GM18519 (cell line): ENCODE measurements around the gene TSHZ2.
"Not testable (repeated sequence)": the region's sequence is repeated elsewhere in the genome, so short reads cannot be mapped to it uniquely, and the experiment has no call there.

Experiments
- ATAC-seq: cut with Tn5 transposase; IDR thresholded peaks from one replicate; pipeline ENCODE4 v1.9.1; 2021; ENCODE audit warnings: mild to moderate bottlenecking, moderate library complexity; ENCODE audit not compliant: unreplicated experiment, low FRiP score

Gene TSHZ2

DNA sequence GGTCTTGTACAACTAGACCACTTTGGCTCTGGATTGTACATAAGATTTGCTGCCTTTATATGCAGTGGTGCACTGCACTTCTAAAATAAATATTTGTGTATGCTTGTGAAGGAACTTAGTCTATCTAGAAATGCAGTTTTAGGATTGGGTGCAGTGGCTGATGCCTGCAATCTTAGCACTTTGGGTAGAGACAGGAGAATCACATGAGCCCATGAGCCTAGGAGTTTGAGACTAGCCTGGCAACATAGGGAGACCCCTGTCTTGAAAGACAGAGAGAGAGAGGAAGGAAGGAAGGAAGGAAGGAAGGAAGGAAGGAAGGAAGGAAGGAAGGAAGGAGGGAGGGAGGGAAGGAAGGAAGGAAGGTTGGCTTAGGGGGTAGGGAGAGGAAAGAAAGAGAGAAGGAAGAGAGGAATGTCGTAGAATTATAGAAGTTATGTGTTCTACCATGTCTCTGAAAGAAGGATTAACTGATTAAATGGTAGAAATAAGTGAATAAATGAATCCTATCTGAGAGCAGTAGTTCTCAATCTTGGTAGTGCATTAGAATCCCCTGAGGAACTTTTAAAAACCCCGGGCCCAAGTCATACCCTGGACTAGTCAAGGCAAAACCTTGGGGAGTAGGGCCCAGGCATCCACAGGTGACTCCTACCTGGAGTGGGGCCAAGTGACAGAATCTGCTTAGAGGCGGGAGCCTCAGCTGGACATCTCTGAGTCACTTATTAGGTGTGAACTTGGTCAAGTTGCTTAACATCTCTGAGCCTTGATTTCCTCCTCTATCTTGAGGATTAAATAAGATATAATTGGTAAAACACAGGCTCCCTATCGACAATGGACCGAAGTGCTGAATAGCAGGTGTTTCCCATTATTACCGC, 491.2 kb downstream of the TSHZ2 start:
- no peak for ATAC-seq

DNA sequence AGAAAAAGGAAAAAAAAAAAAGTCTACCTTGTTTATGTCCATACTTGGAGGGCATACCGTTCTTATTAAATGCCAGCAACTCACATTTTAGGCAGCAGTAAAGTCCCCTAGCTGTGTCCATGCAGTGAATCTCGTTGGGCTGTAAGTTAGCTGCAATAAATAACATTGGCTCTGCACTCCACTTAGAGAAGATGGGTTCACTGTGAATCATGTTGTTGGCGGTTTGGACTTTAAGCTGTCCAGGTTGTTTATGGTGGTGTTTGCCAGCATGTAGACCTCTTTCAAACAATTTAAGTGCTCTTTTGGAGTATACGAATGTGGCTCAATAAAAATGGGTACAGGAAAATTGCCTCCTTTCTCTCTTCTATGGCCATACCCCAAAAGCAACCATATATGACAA, 494.1 kb downstream of the TSHZ2 start:
- ATAC-seq, result no peak

DNA sequence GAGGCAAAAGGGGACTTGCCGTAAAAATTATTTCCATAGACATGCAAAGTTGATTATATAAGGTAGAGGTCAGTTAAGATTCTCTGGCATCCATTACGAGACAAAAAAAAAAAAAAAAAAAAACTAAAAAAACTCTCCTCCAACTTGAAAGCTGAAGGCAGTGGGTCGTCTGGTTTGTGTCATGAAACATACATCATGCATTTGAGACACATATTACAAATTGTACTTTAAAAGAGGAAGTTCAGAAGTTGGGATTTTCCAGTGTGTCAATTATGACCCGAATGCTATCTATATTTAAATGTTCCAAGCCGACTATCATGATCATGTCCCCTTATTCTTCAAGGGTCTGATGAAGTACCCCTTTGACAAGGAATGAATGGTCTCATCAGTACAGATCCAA, 496.4 kb downstream of the TSHZ2 start:
- no peak for ATAC-seq

DNA sequence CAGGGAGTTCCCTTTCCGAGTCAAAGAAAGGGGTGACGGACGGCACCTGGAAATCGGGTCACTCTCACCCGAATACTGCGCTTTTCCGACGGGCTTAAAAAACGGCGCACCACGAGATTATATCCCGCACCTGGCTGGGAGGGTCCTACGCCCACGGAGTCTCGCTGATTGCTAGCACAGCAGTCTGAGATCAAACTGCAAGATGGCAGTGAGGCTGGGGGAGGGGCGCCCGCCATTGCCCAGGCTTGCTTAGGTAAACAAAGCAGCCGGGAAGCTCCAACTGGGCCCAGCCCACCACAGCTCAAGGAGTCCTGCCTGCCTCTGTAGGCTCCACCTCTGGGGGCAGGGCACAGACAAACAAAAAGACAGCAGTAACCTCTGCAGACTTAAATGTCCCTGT, 500.7 kb downstream of the TSHZ2 start:
- not testable (repeated sequence) for ATAC-seq

DNA sequence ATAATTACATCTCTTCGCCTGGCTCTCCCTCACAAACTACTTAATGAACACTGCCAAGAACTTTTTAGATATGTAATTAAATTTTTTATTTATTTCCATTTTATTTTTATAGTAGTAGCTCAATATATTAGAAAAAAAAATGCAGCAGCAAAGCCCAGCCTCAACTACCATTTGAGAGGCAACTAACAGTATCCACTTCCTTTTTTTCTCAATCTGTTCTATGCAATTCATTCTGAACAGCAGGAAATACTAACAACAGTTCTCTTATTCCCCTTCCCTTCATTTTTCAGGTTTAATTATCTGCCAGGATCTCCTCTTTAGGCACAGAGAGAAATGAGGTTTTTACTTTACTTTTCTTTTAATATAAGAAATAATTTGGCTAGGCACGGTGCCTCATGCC, 508.8 kb downstream of the TSHZ2 start:
- ATAC-seq, result no peak

DNA sequence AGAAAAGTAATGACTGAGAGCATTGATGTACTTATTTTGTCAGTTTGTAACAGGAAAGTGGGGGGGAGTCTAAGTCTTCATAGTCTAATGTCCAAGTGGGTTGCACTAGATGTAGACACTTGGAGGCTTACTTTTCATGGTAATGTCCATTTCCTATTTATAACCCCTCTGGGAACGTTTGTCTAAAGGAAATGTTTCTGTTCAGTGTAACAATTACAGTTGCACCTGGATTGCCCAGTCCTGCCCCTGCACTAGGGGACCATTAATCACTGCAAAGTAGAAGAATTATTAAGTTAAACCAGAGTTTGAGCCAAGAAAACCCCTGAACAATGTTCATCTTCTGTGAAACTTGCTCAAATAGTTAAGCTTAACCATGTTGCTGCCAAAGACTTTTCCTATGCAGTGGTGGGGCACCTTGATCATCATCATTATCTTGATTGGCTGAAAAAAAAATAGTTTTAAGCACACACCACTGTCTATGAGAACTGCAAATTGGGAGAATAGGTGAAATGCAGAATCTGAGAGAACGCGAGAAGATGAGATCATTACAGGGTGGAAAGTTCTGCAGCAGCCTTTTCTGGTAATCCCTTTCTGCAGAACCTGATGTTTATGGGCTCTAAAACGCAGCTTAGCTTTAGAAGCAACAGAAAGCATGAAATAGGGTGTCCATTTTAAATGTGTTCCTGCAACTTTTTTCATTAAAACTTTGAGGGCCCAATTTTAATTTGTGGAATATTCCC, 515.5 kb downstream of the TSHZ2 start:
- no peak for ATAC-seq

DNA sequence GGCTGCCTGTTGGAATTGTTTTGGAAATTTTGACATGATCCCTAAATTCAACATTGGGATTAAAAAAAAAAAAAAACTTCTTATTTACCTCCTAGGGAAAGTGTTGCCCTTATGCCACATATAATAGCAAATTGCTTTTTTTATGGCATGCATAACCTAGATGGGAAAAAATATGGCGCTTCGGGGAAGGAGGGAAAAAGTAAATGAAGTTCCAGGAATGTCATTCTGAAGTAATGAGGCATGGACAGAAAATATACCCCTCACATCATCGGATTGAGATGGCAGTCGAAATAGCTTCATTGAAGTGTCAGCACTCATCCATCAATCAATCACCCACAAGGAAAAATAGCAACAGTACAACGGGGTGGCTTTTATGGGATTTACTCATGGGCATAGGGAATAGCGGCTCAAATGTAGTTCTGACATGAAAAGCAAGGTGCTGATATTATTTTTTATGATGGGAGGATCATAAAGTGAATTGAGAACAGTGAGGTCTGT, 516.7 kb downstream of the TSHZ2 start:
- no peak for ATAC-seq

DNA sequence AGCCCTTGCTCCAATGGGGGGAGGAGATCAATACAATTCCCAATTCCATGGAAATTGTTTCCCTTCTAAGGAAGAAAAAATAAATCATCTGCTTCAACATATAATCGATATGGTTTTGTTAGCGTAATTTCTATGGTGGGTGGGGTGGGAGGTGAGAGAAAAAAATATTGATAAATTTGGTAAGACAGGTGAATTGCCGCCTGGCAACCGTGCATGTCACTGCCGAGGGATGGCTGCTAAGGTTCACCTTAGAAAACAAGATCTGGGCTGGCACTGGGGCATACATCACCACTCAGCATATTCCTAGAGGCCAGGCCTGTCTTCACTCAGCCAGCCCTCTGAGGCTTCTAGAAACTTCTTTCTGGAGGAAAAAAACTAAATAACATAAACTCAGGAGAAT, 517.4 kb downstream of the TSHZ2 start:
- no peak for ATAC-seq

DNA sequence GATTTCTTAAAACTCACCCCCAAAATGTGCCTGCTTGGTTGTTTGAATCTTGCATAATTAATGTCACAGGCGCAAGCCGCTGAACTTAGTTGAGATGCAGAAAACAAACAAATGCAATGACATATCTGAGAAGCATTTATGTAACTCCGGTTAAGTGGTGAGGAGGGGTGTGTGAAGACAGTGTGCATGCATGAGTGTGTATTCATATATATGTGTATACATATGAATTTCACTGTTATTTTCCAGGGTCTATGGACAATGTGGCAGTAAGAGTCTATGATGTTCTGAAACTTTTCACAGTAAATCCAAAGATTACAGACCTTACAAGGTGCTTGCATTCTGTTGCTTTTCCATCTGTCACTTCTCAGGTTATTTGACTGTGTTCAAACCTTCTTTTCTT, 518.5 kb downstream of the TSHZ2 start:
- no peak for ATAC-seq

DNA sequence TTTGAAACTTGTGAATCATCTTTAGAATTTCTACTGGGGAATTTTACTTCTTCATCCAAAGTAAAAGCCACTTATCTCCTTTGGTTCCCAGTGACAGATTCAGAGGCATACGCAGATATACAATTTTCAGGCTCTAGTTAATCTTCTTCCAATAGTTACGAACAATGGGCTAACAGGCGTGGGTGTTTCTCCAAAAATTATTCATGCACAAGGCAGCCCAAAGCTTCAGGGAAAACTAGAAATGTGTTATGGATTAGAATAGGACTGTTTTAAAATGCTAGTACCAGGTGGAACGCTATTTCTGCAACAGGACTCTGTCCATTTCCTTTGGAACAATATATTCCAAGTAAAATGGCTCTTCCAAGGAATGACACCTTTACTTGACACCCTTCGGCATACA, 519.3 kb downstream of the TSHZ2 start:
- ATAC-seq, result no peak

DNA sequence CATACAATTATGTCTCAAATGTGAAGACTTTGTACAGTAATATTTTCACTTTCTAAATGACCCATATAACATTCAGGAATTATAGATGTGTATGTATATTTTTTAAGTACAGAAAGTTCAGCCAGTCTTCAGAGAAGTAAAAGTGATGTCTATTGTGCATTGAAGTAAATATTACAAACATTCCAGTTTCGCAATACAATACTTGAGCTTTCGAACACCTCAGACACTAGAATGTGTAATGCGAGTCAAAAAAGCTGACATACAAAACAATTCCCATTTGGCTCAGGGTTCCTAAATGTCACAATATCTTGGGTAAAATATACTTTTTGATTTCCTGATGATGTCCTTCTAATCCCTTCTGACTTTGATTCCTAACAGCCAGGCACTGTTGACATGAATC, 520.1 kb downstream of the TSHZ2 start:
- ATAC-seq, result no peak

DNA sequence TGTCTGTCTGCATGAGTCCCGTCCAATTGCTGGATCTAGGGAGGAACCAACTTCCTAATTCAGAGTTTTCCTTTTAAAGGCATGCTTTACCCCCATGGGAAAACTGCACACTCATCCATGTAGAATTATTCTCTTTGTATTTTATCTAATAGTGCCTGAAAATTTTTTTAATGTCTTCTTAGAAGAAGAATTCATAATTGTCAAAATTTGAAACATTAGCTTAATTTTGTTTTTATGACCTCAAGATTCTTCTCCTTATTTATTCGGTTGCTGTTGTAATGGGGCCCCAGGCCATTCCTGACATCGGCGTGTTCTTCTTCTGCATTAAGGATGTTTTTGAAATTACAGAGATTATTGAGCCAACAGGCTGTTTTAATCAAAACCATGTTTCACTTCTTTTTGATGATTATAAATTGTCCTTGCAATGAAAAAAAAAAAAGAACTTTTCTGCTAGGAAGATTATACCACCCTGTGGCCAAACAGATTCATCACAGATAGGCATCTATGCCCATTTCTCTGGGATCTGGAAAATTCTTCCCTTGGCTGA, 521.2 kb downstream of the TSHZ2 start:
- no peak for ATAC-seq

DNA sequence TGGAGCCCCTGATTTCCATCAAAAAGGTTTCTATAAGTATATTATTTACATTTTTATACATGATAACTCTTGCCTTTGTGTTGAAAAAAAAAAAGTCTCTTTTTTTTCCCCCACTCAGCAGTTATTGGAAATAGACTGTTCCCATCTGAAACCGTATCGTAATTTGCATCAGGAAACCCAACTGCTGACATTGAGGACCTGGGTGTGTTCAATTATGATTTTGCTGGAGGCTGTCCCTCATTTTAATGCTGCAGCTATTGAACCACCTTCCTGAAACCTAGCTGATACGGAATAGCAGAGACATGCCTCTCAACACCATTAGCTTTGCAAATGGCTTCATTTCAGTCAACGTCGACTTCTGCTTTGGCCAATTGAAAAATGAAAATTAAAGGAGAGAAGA, 522.6 kb downstream of the TSHZ2 start:
- no peak for ATAC-seq

DNA sequence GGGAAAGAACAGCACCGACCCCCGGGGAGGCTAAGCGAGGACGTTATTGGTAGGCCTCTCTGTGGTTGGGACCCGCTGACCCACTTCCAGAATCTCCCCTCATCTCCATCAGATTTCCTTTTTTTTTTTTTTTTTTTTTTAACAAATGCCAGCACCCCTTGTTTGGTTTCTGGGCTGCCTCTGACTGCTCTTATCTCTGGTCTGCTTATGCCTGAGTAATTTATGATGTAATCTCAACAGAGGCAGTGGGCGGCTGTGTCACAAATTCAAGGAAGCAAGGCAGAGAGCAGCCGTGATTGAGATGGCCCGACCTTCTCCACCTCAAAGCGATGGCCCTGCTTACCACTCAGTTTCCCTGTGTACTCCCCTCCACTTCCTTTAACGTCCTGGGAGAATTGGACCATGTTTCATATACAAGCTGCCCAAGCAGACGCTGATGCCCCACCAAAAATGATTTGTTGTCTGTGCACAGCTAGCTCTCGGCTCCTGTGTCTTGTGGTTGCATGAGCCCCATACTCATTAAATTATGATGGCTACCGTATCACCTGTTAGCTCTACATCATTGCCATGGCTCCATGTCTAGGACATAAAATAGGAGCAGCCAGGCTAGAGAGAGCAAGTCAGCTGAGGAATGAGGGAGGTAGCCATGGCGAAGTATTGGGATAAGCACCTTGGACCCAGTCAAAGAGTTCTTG, 523.4 kb downstream of the TSHZ2 start:
- no peak for ATAC-seq

DNA sequence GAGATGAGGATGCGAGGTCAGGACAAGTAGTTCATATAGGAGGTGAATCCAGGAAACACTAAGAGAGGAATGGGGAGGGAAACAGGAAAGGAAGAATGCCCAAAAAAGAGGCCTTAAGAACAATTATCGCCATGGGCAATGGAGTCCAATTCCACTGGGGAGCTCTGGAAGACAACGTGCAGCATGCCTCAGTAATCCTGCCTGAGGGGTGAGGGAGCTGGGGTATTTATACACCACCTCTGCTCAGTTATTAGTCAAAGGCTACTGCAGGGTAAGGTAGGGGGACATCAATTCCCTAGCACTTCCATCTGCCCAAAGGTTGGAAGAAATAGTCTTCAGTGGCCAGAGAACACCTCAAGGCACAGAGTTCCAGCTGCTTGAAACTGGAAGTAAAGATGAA, 525.1 kb downstream of the TSHZ2 start:
- no peak for ATAC-seq

DNA sequence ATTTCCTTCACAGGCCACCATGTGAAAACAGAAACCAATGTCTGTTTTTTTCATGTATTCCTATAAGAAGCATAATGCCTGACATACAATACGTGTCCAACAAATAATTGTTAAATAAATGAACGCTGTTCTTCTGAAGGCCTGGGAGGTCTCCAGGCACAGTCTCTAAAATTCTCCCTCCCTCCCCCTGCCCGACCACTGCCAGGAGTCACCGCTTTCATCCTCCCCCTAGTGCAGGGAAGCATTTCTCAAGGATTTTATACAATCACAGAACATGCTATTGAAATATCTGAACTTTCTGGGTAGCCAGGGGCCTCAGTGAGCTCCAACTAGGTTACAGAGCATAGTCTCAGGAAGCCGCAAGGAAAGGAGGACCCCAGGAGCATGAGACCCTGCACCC, 526.2 kb downstream of the TSHZ2 start:
- no peak for ATAC-seq

DNA sequence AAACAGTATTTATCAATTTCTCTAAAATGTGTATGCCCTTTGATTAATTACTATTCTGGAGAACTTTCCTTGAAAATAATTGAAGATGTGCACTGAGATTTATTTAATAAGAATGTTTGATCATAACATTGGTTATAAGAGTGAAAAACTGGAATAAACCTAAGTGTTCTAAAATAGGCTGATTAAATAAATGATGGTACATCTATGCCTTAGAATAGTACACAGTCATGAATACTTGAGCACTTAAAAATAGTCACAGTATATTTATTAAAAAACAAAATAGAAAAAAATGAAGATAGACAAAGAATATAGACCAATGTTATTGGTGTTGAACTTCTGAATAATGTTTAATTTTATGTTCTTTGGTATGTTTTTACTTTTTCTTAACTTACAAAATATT, 528.5 kb downstream of the TSHZ2 start:
- ATAC-seq, result no peak

DNA sequence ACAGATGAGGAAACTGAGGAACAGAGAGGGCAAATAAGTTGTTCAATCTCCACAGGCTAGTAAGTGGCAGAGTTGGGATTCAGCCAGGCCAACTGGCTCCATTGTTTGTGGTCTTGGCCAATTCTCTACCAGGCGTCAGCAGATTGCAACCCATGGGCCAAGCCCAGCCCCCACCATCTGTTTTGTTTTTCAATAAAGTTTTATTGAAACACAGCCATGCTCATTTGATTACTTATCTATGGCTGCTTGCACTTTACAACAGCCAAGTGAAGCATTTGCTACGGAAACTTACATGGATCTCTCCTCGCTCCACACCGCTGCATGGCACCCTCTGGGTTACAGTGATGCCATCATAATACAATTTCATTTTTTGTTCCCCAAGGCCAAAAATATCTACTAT, 530.7 kb downstream of the TSHZ2 start:
- no peak for ATAC-seq

DNA sequence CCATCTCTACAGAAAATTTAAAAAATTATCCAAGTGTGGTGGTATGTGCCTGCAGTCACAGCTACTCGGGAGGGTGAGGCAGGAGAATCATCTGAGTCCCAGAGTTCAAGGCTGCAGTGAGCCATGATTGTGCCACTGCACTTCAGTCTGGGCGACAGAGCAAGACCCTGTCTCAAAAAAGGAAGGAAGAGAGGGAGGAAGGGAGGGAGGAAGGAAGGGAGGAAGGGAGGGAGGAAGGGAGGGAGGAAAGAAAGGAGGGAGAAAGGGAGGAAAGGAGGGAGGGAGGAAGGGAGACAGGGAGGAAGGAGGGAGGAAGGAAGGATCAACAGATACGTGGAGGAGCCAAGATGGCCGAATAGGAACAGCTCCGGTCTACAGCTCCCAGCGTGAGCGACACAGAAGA, 531.4 kb downstream of the TSHZ2 start:
- ATAC-seq, result no peak

DNA sequence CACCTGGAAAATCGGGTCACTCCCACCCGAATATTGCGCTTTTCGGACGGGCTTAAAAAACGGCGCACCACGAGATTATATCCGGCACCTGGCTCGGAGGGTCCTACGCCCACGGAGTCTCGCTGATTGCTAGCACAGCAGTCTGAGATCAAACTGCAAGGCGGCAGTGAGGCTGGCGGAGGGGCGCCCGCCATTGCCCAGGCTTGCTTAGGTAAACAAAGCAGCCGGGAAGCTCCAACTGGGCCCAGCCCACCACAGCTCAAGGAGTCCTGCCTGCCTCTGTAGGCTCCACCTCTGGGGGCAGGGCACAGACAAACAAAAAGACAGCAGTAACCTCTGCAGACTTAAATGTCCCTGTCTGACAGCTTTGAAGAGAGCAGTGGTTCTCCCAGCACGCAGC, 531.9 kb downstream of the TSHZ2 start:
- ATAC-seq, result not testable (repeated sequence)

DNA sequence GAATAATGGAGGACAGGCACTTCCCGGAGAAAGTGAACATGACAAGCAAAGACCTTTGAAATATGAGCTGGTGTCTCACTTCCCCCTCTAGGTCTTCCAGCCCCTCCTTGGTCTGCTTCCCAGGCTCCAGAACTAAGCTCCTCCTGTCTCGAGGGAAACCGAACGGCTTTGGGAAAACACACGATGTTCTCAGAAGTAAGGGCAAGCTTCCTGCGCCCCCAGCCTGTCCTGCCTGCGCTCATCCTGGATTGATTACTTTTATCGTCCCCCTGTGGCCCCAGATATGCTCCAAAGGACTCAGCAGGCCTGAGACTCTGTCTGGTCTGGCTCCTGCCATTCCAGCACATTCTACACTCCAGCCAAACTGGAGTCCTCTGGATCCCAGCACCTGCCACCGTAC, 538.1 kb downstream of the TSHZ2 start:
- ATAC-seq, result no peak
